ENCODE measurements around the gene IGF1. TPM values are rescaled to one million over a fixed set of nuclear protein-coding genes. Genes with fewer than 3 reads are reported as not detected.

IGF1 gene
- total RNA-seq, 6 donors from 2014 or later, result 1.0 to 23.9 (median 5.0) TPM

DNA sequence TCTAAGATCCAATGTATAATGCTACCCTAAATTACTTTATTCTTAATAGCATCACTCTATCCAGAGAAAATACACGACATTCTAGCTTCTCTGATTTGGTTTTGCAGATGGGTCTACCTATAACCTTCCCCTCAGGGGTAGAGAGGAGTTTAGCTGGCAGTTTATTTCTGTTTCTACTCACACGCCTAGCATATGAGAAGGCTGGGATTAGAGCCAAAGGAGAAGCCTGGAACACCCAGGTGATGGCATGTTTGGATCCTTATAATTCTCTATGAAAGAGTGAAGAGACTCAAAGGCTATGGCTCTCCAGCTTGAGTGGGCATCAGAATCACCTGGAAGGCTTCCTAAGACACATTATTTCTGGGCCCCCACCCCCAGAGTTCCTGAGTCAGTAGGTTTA, 131.3 kb downstream of the IGF1 start:
- H3K9me3 ChIP-seq, result peaks cover 0 to 9% (median 3%) of the 10 kb centered on the region in 4 donors
- WGBS, 2 donors, result 67 to 69% methylated on average over 2 of the region's 2 CpGs
- no peak for DNase-seq
- no peak for ATAC-seq (ENCODE audit: low FRiP score in 2 of 2)
- no peaks in the 10 kb centered on the region for H3K4me1 ChIP-seq
- no peak for TF ChIP-seq POLR2AphosphoS5 (IDR thresholded peaks at IDR 0.05)
- TF ChIP-seq EP300 (IDR thresholded peaks at IDR 0.05), result no peak
- TF ChIP-seq, protein P1, sequence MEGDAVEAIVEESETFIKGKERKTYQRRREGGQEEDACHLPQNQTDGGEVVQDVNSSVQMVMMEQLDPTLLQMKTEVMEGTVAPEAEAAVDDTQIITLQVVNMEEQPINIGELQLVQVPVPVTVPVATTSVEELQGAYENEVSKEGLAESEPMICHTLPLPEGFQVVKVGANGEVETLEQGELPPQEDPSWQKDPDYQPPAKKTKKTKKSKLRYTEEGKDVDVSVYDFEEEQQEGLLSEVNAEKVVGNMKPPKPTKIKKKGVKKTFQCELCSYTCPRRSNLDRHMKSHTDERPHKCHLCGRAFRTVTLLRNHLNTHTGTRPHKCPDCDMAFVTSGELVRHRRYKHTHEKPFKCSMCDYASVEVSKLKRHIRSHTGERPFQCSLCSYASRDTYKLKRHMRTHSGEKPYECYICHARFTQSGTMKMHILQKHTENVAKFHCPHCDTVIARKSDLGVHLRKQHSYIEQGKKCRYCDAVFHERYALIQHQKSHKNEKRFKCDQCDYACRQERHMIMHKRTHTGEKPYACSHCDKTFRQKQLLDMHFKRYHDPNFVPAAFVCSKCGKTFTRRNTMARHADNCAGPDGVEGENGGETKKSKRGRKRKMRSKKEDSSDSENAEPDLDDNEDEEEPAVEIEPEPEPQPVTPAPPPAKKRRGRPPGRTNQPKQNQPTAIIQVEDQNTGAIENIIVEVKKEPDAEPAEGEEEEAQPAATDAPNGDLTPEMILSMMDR (IDR thresholded peaks at IDR 0.05), result no peak
- TF ChIP-seq POLR2A (IDR thresholded peaks at IDR 0.05), result no peak
- H3K4me3 ChIP-seq, result no peak overlapping the region
- H3K27me3 ChIP-seq, result no peaks in the 10 kb centered on the region
- no peaks in the 10 kb centered on the region for H3K36me3 ChIP-seq
- no peak overlapping the region for H3K27ac ChIP-seq

DNA sequence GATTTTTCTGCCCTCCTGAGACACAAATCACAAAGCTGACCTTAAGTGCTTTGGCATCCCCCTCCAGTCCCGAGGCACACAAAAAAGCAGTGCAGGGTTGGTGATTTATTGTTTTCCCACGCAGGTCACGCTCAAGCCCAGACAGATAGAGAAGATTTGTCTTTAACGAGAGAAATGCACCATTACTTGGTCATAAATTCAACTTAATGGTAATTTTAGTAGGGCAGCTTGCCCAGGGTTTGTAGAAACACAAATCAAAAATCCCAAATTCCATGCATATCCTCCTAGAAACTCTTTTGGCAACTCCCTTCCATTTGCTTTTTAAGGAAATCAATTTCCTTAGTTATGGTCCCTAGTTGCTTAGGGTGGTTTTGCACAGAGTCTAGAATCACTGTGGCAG, 132.6 kb downstream of the IGF1 start:
- H3K4me1 ChIP-seq, result no peaks in the 10 kb centered on the region
- H3K36me3 ChIP-seq, result no peaks in the 10 kb centered on the region
- no peaks in the 10 kb centered on the region for H3K27me3 ChIP-seq
- H3K4me3 ChIP-seq, result no peak overlapping the region
- ATAC-seq (ENCODE audit: low FRiP score in 2 of 2), result no peak
- TF ChIP-seq, protein P1 (IDR thresholded peaks at IDR 0.05), result no peak
- no peak for TF ChIP-seq POLR2AphosphoS5 (IDR thresholded peaks at IDR 0.05)
- DNase-seq, result no peak
- no peak overlapping the region for H3K27ac ChIP-seq
- no peaks in the 10 kb centered on the region for H3K9me3 ChIP-seq
- WGBS, 2 donors, result 48 to 54% methylated on average over 4 of the region's 4 CpGs

Data from upper lobe of left lung (tissue), 6 donors.